ENCODE data around the gene GCAT.
A peak's percentile ranks its signal among the peaks of the same experiment; 100 is the strongest.

The GCAT gene

GRCh38 chr22:37815593-37815992, 7.9 kb downstream of the GCAT start:
- H3K79me2 ChIP-seq (ENCODE audit: insufficient read depth, low read length): no peaks in the 10 kb centered on the region
- no peaks in the 10 kb centered on the region for H3F3A ChIP-seq (ENCODE audit: insufficient read depth, low read length)
- no peak overlapping the region for H3K9ac ChIP-seq (ENCODE audit: low read length)

DNA sequence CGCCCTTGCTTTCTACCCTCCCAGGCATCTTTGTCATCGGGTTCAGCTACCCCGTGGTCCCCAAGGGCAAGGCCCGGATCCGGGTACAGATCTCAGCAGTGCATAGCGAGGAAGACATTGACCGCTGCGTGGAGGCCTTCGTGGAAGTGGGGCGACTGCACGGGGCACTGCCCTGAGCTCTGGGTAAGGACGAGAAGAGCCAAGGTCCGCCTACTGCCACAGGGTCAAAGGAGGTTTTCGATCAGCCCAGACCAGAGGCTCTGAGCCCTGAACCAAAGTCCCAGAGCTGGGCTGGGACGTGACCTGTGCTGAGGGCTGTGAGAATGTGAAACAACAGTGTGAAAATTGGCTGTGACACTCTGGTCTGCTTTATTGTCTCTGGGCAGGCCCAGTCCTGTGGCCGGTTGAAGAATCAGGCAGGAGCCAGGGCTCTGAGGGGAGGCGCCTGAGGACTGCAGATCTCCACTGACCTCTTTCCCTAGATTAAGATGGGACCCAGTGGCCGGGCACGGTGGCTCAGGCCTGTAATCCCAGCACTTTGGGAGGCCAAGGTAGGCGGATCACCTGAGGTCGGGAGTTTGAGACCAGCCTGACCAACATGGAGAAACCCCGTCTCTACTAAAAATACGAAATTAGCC, 8.9 kb downstream of the GCAT start:
- H3K79me2 ChIP-seq (ENCODE audit: insufficient read depth, low read length): no peaks in the 10 kb centered on the region
- TF ChIP-seq, protein P1, sequence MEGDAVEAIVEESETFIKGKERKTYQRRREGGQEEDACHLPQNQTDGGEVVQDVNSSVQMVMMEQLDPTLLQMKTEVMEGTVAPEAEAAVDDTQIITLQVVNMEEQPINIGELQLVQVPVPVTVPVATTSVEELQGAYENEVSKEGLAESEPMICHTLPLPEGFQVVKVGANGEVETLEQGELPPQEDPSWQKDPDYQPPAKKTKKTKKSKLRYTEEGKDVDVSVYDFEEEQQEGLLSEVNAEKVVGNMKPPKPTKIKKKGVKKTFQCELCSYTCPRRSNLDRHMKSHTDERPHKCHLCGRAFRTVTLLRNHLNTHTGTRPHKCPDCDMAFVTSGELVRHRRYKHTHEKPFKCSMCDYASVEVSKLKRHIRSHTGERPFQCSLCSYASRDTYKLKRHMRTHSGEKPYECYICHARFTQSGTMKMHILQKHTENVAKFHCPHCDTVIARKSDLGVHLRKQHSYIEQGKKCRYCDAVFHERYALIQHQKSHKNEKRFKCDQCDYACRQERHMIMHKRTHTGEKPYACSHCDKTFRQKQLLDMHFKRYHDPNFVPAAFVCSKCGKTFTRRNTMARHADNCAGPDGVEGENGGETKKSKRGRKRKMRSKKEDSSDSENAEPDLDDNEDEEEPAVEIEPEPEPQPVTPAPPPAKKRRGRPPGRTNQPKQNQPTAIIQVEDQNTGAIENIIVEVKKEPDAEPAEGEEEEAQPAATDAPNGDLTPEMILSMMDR (IDR thresholded peaks at IDR 0.05; ENCODE audit: low read length): no peak
- TF ChIP-seq EZH2 (IDR thresholded peaks at IDR 0.05; ENCODE audit: borderline replicate concordance, low read length): no peak
- no peak overlapping the region for H3K27ac ChIP-seq (ENCODE audit: low read depth, low read length, poor library complexity, severe bottlenecking)
- no peak overlapping the region for H3K9ac ChIP-seq (ENCODE audit: low read length)
- H4K20me1 ChIP-seq (ENCODE audit: insufficient read depth, low read length): no peaks in the 10 kb centered on the region
- H3K36me3 ChIP-seq (ENCODE audit: insufficient read depth, low read length): 0 out of 2 replicates have a peak, but pooled peaks cover 13% of the 10 kb centered on the region
- no peak overlapping the region for H2AFZ ChIP-seq (ENCODE audit: low read length)
- H3K4me1 ChIP-seq (ENCODE audit: insufficient read depth, low read length, severe bottlenecking): peaks cover 21% of the 10 kb centered on the region
- no peaks in the 10 kb centered on the region for H3K9me2 ChIP-seq (ENCODE audit: low read depth, low read length)
- no peaks in the 10 kb centered on the region for H3F3A ChIP-seq (ENCODE audit: insufficient read depth, low read length)
- H3K9me3 ChIP-seq (ENCODE audit: low read length): no peaks in the 10 kb centered on the region
- no peak overlapping the region for H3K4me3 ChIP-seq (ENCODE audit: low read depth, low read length, poor library complexity, severe bottlenecking)
- H3K4me2 ChIP-seq (ENCODE audit: low read length): no peak overlapping the region
- no peaks in the 10 kb centered on the region for H3K27me3 ChIP-seq (ENCODE audit: insufficient read depth, low read length)

More at GRCh38 chr22:37815593-37815992, 7.9 kb downstream of the GCAT start:
- Histone ChIP-seq H3K27me3 (ENCODE audit: insufficient read depth, low read length) (no peaks in the 10 kb centered on the region), H3K9me2 (ENCODE audit: low read depth, low read length) (no peaks in the 10 kb centered on the region), H4K20me1 (ENCODE audit: insufficient read depth, low read length) (no peaks in the 10 kb centered on the region), H3K4me1 (ENCODE audit: insufficient read depth, low read length, severe bottlenecking) (peaks cover 21% of the 10 kb centered on the region), H3K4me2 (ENCODE audit: low read length) (no peak overlapping the region), H3K36me3 (ENCODE audit: insufficient read depth, low read length) (0 out of 2 replicates have a peak, but pooled peaks cover 13% of the 10 kb centered on the region), H2AFZ (ENCODE audit: low read length) (no peak overlapping the region), H3K27ac (ENCODE audit: low read depth, low read length, poor library complexity, severe bottlenecking) (no peak overlapping the region), H3K4me3 (ENCODE audit: low read depth, low read length, poor library complexity, severe bottlenecking) (no peak overlapping the region), H3K9me3 (ENCODE audit: low read length) (no peaks in the 10 kb centered on the region)
- no peak for TF ChIP-seq EZH2 (IDR thresholded peaks at IDR 0.05; ENCODE audit: borderline replicate concordance, low read length)

DNA sequence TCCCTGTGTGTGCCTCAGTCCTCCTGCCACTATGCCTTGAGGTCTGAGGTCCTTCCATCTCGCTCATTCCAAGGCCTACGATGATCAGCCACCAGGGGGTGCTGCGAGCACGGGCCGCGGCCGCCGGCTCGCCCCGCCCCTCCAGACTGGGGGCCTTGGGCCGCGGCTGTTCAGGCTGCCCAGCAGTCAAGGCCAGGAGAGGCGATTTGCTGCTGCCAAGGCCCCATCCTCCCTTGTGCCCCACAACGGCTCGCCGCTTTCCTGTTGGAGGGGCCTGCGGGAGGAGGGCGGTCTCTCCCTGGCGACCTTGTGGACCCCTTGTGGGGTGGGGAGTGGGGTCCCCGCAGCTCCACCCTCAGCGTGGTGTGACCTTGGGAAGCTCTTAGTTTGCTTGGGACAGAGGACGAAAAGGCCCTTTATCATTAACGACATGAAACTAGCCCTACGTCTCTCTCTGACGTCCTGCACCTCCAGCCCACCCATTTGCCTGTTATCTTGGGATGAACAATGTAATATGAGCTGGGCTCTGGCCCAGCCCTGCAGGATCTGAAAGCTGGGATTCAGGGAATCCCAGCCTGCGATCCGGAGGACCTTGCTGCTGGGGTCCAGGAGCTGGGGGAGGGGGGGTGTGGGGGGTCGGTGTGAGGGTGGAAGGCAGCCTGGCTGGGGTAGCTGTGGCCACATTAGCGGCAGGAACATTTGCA, 10.1 kb downstream of the GCAT start:
- peak overlapping the region; percentile 67 for H3K4me2 ChIP-seq (ENCODE audit: low read length)
- TF ChIP-seq EZH2 (IDR thresholded peaks at IDR 0.05; ENCODE audit: borderline replicate concordance, low read length): no peak
- TF ChIP-seq, protein P1 (IDR thresholded peaks at IDR 0.05; ENCODE audit: low read length): peak; percentile 91
- H4K20me1 ChIP-seq (ENCODE audit: insufficient read depth, low read length): no peaks in the 10 kb centered on the region
- H3K79me2 ChIP-seq (ENCODE audit: insufficient read depth, low read length): no peaks in the 10 kb centered on the region
- H3K36me3 ChIP-seq (ENCODE audit: insufficient read depth, low read length): 0 out of 2 replicates have a peak, but pooled peaks cover 13% of the 10 kb centered on the region
- no peaks in the 10 kb centered on the region; the same call in 1 of the 2 replicates for H3K27me3 ChIP-seq (ENCODE audit: insufficient read depth, low read length)
- no peak overlapping the region for H2AFZ ChIP-seq (ENCODE audit: low read length)
- no peaks in the 10 kb centered on the region for H3K9me2 ChIP-seq (ENCODE audit: low read depth, low read length)
- H3K9ac ChIP-seq (ENCODE audit: low read length): peak overlapping the region; percentile 43; the same call in 1 of the 2 replicates
- no peak overlapping the region for H3K27ac ChIP-seq (ENCODE audit: low read depth, low read length, poor library complexity, severe bottlenecking)
- H3K9me3 ChIP-seq (ENCODE audit: low read length): no peaks in the 10 kb centered on the region
- no peaks in the 10 kb centered on the region for H3F3A ChIP-seq (ENCODE audit: insufficient read depth, low read length)
- H3K4me3 ChIP-seq (ENCODE audit: low read depth, low read length, poor library complexity, severe bottlenecking): peak overlapping the region; percentile 49
- H3K4me1 ChIP-seq (ENCODE audit: insufficient read depth, low read length, severe bottlenecking): peaks cover 21% of the 10 kb centered on the region
